K562 (cell line): Measurements from ENCODE around the gene FAM149B1. TPM values are rescaled to one million over a fixed set of nuclear protein-coding genes. Genes with fewer than 3 reads are reported as not detected.

ENCODE experiments used
- ETV6 ChIP-seq, 3 experiments: fragments of 150-350 bp in 1 of 3; sonication (generic) in 1 of 3; formaldehyde crosslinking in 1 of 3; IDR thresholded peaks; 2 replicates each; pipeline versions ENCODE4 v1.6.1 to v1.8.0; 2014 to 2022; ENCODE audit warnings: borderline replicate concordance in 2 of 3, low read depth in 2 of 3, antibody characterized with exemption in 1 of 3, low read length in 1 of 3, mild to moderate bottlenecking in 1 of 3, missing genetic modification reagents in 1 of 3
- JUNB ChIP-seq: fragments of 450-650 bp; formaldehyde crosslinking; conservative IDR thresholded peaks from 2 replicates; pipeline ENCODE4 v1.4.0; 2020; ENCODE audit warnings: mild to moderate bottlenecking
- MIER1 ChIP-seq: fragments of 450-650 bp; IDR thresholded peaks from 2 replicates; pipeline ENCODE4 v1.6.1; 2016; ENCODE audit warnings: antibody characterized with exemption, mild to moderate bottlenecking, low read depth
- SP1 ChIP-seq: sonication (generic); formaldehyde crosslinking; IDR thresholded peaks from 2 replicates; pipeline ENCODE4 v1.8.1; 2022; ENCODE audit warnings: mild to moderate bottlenecking, missing genetic modification reagents
- TAF15 ChIP-seq: fragments of 200-400 bp; formaldehyde crosslinking; IDR thresholded peaks from 2 replicates; pipeline ENCODE4 v1.6.1; 2017; ENCODE audit warnings: mild to moderate bottlenecking, low read depth, low read length, moderate library complexity
- YY1 ChIP-seq, 3 experiments: IDR thresholded peaks; 2 replicates each; pipeline ENCODE4 v1.6.1; 2011; ENCODE audit warnings: low read length in 2 of 3, mild to moderate bottlenecking in 2 of 3, moderate library complexity in 2 of 3, borderline replicate concordance in 1 of 3, control low read depth in 1 of 3, low read depth in 1 of 3; ENCODE audit not compliant: insufficient read depth in 3 of 3, insufficient replicate concordance in 2 of 3, control insufficient read depth in 1 of 3, insufficient read length in 1 of 3; ENCODE audit errors: extremely low read depth in 1 of 3
- polyA plus RNA-seq, 8 experiments: library from polyadenylated mRNA; depleted of rRNA in 4 of 8; stranded (reverse) in 5 of 8; unstranded in 3 of 8; fragments of >200 nt; fragmentation: Nextera tagmentation in 2 of 8; fragmentation: Illumina TruSeq in 1 of 8; extraction: Ambion mirVana in 2 of 8; extraction: Trizol in 1 of 8; gene quantifications; 2 replicates each; pipeline versions ENCODE4 v1.2.1 to v1.2.3, GENCODE V29; 2011 to 2014; ENCODE audit warnings: inconsistent platforms in 1 of 8, missing spikeins in 1 of 8
- total RNA-seq, 7 experiments: library from RNA; depleted of rRNA in 6 of 7; stranded (reverse); fragments of >200 nt in 6 of 7; fragmentation: Illumina TruSeq in 2 of 7; extraction: Trizol in 2 of 7; gene quantifications; 2 replicates each; pipeline versions ENCODE4 v1.2.1 to v1.2.3, GENCODE V29; 2011 to 2021; ENCODE audit warnings: low replicate concordance in 1 of 7
- TF ChIP-seq, protein P1 (sequence below): sonication (generic); formaldehyde crosslinking; IDR thresholded peaks from 2 replicates; pipeline ENCODE4 v1.8.0; 2022; ENCODE audit warnings: mild to moderate bottlenecking, low read depth, missing genetic modification reagents
- TF ChIP-seq, protein P2 (sequence below): fragments of 450-650 bp; IDR thresholded peaks from 2 replicates; pipeline ENCODE4 v1.6.1; 2017; ENCODE audit warnings: antibody characterized with exemption
- TF ChIP-seq, protein P3 (sequence below), 3 experiments: fragments of 200-800 bp in 1 of 3; sonication (Bioruptor generic) in 1 of 3; sonication (generic) in 1 of 3; formaldehyde crosslinking in 1 of 3; IDR thresholded peaks; 2 replicates each; pipeline versions ENCODE4 v1.6.1 to v1.8.0; 2016 to 2022; ENCODE audit warnings: mild to moderate bottlenecking in 2 of 3, missing compliant biosample characterization in 2 of 3, missing genetic modification characterization in 2 of 3, missing genetic modification reagents in 1 of 3
- TF ChIP-seq, protein P4 (sequence below): sonication (generic); formaldehyde crosslinking; IDR thresholded peaks from 2 replicates; pipeline ENCODE4 v1.4.0; 2020; ENCODE audit warnings: mild to moderate bottlenecking, missing genetic modification reagents
- TF ChIP-seq, protein P5 (sequence below): sonication (generic); formaldehyde crosslinking; IDR thresholded peaks from 2 replicates; pipeline ENCODE4 v1.9.0; 2022; ENCODE audit warnings: mild to moderate bottlenecking, missing genetic modification reagents
- TF ChIP-seq, protein P6 (sequence below): fragments of 450-650 bp; IDR thresholded peaks from 2 replicates; pipeline ENCODE4 v1.6.1; 2016; ENCODE audit warnings: low read depth, mild to moderate bottlenecking, moderate library complexity
- TF ChIP-seq, protein P7 (sequence below): fragments of 250-450 bp; sonication (Bioruptor Pico); IDR thresholded peaks from 2 replicates; pipeline ENCODE4 v1.4.0; 2020; ENCODE audit warnings: mild to moderate bottlenecking

Gene FAM149B1
- total and polyA plus RNA-seq, 9 of the 15 experiments (the other 6 are each of a cell fraction or from before 2014, with no cell fraction given) = 4.2 to 18.5 (median 9.3) TPM

DNA sequence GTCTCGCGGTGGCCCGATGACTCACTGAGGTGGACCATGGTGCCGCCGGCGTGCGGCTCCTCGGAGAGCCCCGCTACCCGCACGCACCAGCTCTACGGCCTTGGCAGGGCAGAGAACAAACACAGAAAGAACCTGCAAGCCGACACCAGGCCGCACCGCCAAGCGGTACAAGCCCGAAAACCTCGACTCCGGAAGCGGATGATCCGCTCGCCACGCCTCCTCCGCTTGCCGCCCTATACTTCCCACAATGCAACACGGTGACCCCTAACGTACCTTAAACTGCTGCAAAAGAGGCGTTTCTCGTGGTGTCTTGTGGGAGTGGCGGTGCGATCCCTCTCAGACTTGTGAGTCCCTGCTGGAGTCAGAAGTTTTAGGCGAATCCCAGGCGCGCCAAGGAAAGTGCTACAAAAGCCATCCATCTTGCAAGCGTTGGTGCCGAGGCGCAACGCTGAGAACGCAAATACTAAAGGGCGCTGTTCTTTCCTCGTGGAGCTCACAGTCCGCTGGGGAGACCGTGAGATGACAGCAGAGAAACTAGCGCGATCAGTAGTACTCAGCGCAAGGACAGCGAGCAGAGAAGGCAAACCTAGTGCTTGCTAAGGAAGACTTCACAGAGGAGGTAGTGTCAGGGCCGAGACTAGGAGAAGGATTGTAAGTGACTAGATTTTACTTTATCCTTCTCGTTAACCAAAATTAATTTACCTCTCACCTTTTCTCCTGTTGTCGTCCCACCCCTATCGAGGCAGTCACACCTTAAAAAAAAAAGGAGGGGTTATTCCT, 84.7 kb downstream of the FAM149B1 start, which contains the start of gene MRPS16 (continued):
- TF ChIP-seq TAF15 (no peak), YY1 (IDR thresholded peaks at IDR 0.05; ENCODE audit: borderline replicate concordance in 1 of 3, control insufficient read depth in 1 of 3, extremely low read depth in 1 of 3, insufficient read depth in 3 of 3, insufficient read length in 1 of 3, insufficient replicate concordance in 2 of 3, low read depth in 1 of 3, low read length in 2 of 3) (peak in 1 of 3 experiments; percentile 78), ETV6 (IDR thresholded peaks at IDR 0.05; ENCODE audit: borderline replicate concordance in 1 of 2, low read depth in 2 of 2, low read length in 1 of 2) (no peak), ETV6 (CRISPR knock-in tag; IDR thresholded peaks at IDR 0.05; ENCODE audit: borderline replicate concordance) (peak; percentile 65; the same call in 1 of the 2 replicates), MIER1 (peak; percentile 64; the same call in 1 of the 2 replicates), JUNB (CRISPR knock-in tag) (peak; percentile 69), SP1 (peak; percentile 97)
- TF ChIP-seq, protein P1, sequence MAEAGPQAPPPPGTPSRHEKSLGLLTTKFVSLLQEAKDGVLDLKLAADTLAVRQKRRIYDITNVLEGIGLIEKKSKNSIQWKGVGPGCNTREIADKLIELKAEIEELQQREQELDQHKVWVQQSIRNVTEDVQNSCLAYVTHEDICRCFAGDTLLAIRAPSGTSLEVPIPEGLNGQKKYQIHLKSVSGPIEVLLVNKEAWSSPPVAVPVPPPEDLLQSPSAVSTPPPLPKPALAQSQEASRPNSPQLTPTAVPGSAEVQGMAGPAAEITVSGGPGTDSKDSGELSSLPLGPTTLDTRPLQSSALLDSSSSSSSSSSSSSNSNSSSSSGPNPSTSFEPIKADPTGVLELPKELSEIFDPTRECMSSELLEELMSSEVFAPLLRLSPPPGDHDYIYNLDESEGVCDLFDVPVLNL (CRISPR knock-in tag) = peak; percentile 24; the same call in 1 of the 2 replicates
- TF ChIP-seq, protein P2, sequence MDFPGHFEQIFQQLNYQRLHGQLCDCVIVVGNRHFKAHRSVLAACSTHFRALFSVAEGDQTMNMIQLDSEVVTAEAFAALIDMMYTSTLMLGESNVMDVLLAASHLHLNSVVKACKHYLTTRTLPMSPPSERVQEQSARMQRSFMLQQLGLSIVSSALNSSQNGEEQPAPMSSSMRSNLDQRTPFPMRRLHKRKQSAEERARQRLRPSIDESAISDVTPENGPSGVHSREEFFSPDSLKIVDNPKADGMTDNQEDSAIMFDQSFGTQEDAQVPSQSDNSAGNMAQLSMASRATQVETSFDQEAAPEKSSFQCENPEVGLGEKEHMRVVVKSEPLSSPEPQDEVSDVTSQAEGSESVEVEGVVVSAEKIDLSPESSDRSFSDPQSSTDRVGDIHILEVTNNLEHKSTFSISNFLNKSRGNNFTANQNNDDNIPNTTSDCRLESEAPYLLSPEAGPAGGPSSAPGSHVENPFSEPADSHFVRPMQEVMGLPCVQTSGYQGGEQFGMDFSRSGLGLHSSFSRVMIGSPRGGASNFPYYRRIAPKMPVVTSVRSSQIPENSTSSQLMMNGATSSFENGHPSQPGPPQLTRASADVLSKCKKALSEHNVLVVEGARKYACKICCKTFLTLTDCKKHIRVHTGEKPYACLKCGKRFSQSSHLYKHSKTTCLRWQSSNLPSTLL = no peak
- TF ChIP-seq, protein P3, sequence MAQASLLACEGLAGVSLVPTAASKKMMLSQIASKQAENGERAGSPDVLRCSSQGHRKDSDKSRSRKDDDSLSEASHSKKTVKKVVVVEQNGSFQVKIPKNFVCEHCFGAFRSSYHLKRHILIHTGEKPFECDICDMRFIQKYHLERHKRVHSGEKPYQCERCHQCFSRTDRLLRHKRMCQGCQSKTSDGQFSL (CRISPR knock-in tag; IDR thresholded peaks at IDR 0.05) = 0 out of 2 replicates have a peak, but pooled peaks have one; percentile 34
- TF ChIP-seq, protein P3 (tag; IDR thresholded peaks at IDR 0.05) = no peak
- TF ChIP-seq, protein P4, sequence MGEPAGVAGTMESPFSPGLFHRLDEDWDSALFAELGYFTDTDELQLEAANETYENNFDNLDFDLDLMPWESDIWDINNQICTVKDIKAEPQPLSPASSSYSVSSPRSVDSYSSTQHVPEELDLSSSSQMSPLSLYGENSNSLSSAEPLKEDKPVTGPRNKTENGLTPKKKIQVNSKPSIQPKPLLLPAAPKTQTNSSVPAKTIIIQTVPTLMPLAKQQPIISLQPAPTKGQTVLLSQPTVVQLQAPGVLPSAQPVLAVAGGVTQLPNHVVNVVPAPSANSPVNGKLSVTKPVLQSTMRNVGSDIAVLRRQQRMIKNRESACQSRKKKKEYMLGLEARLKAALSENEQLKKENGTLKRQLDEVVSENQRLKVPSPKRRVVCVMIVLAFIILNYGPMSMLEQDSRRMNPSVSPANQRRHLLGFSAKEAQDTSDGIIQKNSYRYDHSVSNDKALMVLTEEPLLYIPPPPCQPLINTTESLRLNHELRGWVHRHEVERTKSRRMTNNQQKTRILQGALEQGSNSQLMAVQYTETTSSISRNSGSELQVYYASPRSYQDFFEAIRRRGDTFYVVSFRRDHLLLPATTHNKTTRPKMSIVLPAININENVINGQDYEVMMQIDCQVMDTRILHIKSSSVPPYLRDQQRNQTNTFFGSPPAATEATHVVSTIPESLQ (CRISPR knock-in tag) = no peak; the same call in 1 of the 2 replicates
- TF ChIP-seq, protein P5, sequence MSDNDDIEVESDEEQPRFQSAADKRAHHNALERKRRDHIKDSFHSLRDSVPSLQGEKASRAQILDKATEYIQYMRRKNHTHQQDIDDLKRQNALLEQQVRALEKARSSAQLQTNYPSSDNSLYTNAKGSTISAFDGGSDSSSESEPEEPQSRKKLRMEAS = peak; percentile 89
- TF ChIP-seq, protein P6, sequence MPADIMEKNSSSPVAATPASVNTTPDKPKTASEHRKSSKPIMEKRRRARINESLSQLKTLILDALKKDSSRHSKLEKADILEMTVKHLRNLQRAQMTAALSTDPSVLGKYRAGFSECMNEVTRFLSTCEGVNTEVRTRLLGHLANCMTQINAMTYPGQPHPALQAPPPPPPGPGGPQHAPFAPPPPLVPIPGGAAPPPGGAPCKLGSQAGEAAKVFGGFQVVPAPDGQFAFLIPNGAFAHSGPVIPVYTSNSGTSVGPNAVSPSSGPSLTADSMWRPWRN = 0 out of 2 replicates have a peak, but pooled peaks have one; percentile 21
- TF ChIP-seq, protein P7, sequence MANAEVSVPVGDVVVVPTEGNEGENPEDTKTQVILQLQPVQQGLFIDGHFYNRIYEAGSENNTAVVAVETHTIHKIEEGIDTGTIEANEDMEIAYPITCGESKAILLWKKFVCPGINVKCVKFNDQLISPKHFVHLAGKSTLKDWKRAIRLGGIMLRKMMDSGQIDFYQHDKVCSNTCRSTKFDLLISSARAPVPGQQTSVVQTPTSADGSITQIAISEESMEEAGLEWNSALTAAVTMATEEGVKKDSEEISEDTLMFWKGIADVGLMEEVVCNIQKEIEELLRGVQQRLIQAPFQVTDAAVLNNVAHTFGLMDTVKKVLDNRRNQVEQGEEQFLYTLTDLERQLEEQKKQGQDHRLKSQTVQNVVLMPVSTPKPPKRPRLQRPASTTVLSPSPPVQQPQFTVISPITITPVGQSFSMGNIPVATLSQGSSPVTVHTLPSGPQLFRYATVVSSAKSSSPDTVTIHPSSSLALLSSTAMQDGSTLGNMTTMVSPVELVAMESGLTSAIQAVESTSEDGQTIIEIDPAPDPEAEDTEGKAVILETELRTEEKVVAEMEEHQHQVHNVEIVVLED (CRISPR knock-in tag) = peak; percentile 58
